T-helper 9 cell (primary cell): Measurements from ENCODE around the gene FOXP1.
"Not testable (repeated sequence)": the region's sequence is repeated elsewhere in the genome, so short reads cannot be mapped to it uniquely, and the experiment has no call there.

Experiments
- DNase-seq: peaks from one replicate; pipeline ENCODE4 v3.0.0-alpha.2; 2020

Gene FOXP1

GRCh38 chr3:71446734-71447133 is 136.8 kb downstream of the FOXP1 start:
- no peak for DNase-seq

- DNase-seq, result no peak
Observed at GRCh38 chr3:71446260-71446659, 137.3 kb downstream of the FOXP1 start.

DNA sequence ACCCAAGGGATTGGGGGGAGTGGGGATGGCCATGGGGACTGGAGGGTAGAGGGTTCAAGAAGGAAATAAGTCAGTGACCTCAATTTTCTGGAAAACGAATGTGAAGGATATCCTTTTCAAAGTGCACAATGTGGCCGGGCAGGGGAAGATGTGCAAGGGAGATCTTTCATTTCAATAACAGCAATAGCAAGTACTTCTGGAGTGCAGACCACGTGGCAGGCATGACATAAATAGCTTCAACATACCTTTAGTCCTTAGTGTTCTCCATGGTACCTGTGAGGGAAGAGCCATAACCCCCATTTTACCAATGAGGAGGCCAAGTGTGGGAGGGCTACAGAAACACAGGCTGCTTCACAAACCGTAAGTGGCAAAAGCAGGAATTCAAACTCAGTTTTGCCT is 138.7 kb downstream of the FOXP1 start:
- no peak for DNase-seq

- peak; percentile 57 for DNase-seq
Observed at GRCh38 chr3:71444028-71444860, 139.3 kb downstream of the FOXP1 start.

DNA sequence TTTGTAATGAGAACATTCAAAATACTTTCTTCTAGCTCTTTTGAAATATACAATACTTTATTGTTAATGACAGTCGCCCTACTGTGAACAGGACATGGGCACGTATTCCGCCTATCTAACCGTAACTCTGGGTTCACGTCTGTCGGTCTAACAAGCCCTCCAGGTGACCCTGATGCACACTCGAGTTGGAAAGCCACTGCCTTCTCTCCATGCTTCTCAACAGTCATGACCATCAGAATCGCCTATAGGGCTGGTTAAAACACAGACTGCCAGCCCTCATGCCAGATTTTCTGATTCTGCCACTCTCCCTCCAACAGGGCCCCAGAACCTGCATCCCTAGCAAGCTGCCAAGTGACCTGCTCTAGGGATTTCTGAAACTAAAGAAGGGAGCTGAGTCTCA is 140.2 kb downstream of the FOXP1 start:
- DNase-seq, result no peak

GRCh38 chr3:71442652-71443042 is 140.9 kb downstream of the FOXP1 start:
- DNase-seq, result no peak

GRCh38 chr3:71441925-71442651 is 141.4 kb downstream of the FOXP1 start:
- DNase-seq, result no peak

DNA sequence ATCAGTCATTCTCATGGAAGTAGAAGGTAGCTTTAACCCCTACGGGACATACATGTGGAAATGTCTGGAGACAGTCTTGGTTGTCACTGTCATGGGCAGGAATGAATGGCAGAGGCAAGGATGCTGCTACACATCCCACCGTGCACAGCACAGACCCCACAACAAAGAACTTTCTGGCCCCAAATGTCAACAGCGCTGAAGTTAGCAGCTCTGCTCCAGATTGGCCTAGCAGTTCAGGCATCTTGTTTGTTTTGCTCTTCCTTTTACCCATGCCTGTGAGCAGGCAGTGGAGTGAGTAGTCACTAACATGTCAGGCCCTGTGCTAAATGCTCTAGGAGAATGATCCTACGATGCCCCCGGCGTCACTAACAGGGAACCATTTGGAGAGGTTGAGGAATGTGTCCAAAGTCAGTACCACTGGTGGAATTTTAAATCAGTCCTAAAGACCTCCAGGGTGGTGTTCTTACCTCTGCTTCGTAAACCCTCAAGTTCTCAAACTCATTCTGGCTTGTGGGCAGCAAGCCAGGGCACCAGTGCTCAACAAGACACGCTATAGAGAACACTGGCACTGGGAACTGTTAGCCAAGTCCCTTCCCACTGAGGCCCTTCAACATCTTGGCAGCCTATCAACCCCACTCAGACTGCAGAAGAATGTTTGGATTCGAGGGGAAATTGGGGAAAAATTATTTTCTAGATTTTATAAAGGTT is 142.2 kb downstream of the FOXP1 start:
- DNase-seq, result no peak

DNA sequence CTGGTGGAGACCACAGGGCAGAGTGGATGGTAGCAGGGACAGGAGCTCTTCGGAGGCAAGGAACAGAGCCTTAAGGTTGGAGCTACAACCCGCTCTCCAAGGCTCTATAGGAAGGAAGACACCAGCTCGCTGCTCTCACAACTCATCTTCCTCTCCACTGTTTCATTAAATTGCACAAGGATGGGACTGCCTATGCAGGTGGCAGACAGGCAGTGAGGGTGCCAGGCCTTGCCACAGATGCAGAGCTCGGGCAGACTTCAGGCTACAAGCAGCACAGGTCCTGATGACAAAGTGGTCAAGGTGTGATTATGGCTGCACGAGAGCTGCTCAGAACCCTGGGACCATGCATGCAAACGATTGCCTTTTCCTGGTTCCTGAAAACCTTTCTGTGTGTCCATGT is 144.6 kb downstream of the FOXP1 start:
- DNase-seq, result no peak

DNA sequence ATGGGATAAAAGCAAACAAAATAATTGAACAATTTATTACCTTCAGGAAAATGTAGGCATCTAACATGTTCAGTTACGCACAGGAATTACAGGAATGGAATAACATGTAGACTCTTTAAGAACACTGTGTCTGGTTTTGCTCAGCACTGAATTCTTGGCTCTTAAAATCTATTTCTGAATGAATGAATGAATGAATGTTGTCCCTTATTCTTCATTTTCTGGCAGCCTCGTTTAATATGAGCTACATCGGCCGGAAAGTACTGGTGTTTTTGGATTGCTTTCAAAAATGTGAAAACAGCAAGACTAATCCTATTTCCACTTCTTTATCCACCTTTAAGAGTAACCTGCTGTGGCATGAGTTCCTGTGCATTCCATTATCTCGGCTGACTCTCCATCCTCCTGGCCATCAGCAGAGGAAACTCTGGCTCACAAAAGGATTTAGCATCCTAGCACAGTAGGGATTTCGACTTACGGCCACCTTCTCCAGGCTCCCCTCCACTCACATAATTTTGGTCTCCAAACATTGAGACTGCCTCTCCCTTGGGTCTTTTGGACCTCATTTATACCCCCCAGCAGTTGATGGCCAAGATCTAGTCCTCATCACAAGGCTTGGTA is 145.3 kb downstream of the FOXP1 start:
- DNase-seq, result no peak

- no peak for DNase-seq
Observed at GRCh38 chr3:71436337-71436736, 147.2 kb downstream of the FOXP1 start.

DNA sequence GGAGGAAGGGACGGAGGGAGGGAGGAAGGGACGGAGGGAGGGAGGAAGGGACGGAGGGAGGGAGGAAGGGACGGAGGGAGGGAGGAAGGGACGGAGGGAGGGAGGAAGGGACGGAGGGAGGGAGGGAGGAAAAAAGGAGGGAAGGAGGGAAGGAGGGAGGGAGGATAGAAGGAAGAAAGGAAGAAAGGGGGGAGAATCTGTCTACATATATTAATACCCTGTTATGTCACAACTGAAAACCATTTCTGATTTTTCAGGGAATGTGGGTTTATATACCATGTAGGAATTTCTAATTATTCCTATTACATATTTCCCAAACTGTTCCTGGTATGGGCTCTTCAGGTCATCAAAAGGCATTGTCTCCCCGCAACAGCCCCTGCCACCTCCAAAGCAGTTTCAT is 147.7 kb downstream of the FOXP1 start:
- not testable (repeated sequence) for DNase-seq

GRCh38 chr3:71433631-71434030 is 149.9 kb downstream of the FOXP1 start:
- DNase-seq, result no peak

DNA sequence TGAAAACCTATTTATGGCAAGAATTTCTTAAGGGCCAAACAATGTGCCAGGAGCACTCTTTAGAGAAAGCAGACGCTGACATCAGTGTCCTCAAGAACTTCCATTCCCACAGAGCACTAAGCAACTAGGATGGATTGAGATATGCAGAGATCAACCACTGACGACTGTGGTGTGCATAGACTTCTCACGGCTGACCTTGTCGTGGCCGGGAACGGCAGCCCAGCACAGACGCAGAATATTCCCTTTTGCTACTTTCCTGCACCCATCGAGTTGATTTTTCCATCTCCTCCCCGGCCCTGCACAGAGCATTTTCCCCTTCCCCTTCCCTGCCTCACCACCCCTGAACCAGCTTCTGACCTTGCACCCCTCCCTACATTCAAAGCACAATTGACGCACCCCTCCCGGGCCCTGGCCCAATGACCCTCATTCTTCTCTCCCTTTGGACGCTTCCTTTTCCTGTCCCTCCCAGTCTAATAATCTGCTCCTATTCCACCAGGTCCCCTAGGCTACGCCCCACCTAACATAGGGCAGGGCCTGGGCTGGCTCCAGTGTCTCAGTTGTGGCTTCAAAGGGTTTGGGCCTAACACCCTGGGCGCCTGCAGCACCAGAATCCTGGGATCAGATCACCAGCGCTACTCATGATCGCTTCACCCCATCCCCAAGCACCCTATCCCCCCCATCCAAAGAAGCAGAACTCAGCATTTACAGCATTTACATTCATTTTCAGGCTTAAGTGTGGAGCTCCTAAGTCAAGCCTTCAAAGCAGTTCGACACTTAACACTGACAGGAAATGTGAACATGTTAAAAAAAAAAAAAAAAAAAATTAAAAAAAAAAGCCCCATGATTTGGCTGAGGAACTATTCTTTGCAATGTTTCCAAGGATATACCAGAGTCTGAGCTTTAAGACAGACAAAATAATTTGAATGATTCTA is 151.2 kb downstream of the FOXP1 start:
- DNase-seq, result no peak

DNA sequence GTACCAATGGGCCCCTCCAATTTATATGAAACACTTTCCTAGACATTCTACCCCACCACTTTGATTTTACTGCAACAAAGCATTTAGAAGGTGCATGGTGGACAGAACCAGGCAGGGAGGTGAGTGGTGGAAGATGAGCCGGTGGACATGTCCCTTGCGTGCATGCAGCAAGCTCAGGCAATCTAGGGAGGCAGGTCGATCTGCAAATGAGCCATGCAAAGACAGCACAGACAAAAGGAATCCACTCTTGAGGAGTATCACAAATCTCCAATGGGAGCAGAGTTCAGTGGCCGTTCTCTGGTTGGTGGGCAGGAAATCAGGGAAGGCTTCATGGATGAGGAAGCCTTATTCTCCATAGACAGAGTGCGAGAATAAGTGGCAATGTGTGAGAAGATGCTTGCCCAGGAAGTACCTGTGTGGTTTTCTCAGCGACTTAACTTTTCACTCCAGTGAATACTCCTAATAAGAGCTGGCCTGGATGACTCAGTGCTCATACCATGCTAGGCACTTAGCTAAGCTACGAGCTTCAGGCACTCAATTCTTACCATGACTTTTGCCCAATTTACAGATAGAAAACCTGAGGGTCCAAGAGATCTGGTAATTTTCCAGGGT is 152.5 kb downstream of the FOXP1 start:
- no peak for DNase-seq

DNA sequence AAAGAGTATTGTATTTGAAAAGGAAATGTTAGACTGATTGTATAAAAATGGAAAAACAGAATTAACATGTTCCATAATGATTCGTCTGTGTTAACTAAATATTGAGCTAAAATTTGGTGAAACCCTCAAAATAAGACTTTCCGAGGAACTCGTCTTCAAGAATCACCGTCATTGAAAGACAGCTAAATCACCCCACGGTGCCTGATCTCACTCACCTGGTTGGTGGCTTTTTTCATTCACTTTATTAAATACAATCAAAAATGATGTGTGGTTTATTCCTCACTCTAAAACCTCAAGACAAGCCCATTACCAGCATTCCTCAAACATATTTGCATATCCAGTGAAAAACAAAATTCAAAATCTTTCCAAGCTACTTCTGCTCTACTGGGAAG is 153.9 kb downstream of the FOXP1 start:
- no peak for DNase-seq

GRCh38 chr3:71428841-71429596 is 154.5 kb downstream of the FOXP1 start:
- no peak for DNase-seq

DNA sequence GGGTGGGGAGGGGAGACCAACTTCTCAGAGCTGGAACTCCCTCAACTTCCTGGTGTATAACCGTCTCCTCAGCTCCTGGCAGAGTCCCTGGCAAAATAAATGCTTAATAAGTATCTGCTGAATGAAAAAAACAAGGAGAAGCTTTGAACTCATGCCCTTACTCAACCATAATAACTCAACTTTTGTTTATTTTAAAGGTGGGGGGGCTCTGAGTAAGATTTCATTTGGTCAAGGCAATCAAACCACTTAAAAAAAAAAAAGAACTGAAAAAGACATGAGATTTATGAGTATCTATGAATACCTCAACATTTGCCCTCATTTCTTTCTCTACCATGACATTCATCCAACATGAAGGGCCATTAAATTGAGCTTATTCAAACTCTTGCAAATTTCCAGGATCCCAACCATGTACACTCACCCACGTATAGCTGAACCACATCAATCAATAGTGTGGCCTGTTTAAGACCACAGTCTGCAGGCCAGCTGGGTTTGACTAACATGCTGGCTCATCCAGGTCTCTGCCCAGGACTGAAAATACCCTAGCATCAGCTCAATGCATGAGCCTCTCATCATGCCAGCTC is 157.9 kb downstream of the FOXP1 start:
- no peak for DNase-seq

- DNase-seq, result no peak
Observed at GRCh38 chr3:71423151-71423906, 160.2 kb downstream of the FOXP1 start.
